Measurements from ENCODE around the gene ZBTB16. TPM values are rescaled to one million over a fixed set of nuclear protein-coding genes. Genes with fewer than 3 reads are reported as not detected.

Gene ZBTB16
- total RNA-seq, 1 experiment from 2014 or later: 0.44 TPM

GRCh38 chr11:114247070-114247789 is 187.7 kb downstream of the ZBTB16 start:
- no TSS peak for BruUV-seq (replicated peaks)
- H3K27me3 ChIP-seq (ENCODE audit: insufficient read depth, low read depth): peaks cover 92% of the 10 kb centered on the region
- H3F3A ChIP-seq (ENCODE audit: insufficient read depth, low read depth): no peaks in the 10 kb centered on the region
- no peaks in the 10 kb centered on the region for H3K4me1 ChIP-seq (replicated peaks; ENCODE audit: insufficient read depth)
- H3K79me2 ChIP-seq (ENCODE audit: low read depth): no peaks in the 10 kb centered on the region
- no peak for DNase-seq
- H3K4me3 ChIP-seq: no peak overlapping the region
- no peaks in the 10 kb centered on the region for H3K36me3 ChIP-seq (ENCODE audit: low read depth)
- H3K9me3 ChIP-seq (ENCODE audit: insufficient read depth, low read depth): no peaks in the 10 kb centered on the region
- intact Hi-C loops (cut with micrococcal nuclease; ENCODE audit: unreplicated experiment): no loop called here
- TF ChIP-seq CTCF (conservative IDR thresholded peaks at IDR 0.05) (no peak), EZH2 (IDR thresholded peaks at IDR 0.05; ENCODE audit: low read depth) (no peak)
- ChIA-PET CTCF (no interaction called here), POLR2A (ENCODE audit: unreplicated experiment) (interaction anchor here (0.5 kb wide), 1 partner anchor 545 kb away, joined by 3 read pairs; no protein-coding TSS in a partner anchor)
- no peaks in the 10 kb centered on the region for H4K20me1 ChIP-seq (ENCODE audit: insufficient read depth)
- no peaks in the 10 kb centered on the region for H3K9me2 ChIP-seq (ENCODE audit: insufficient read depth)
- no peak overlapping the region for H2AFZ ChIP-seq
- H3K4me2 ChIP-seq: no peak overlapping the region
- no peak overlapping the region for H3K27ac ChIP-seq

- peaks cover 90% of the 10 kb centered on the region for H3K27me3 ChIP-seq (ENCODE audit: insufficient read depth, low read depth)
- ChIA-PET POLR2A (ENCODE audit: unreplicated experiment) (no interaction called here), CTCF (no interaction called here)
- H3K36me3 ChIP-seq (ENCODE audit: low read depth): no peaks in the 10 kb centered on the region
- no peaks in the 10 kb centered on the region for H3K4me1 ChIP-seq (replicated peaks; ENCODE audit: insufficient read depth)
- H3K4me2 ChIP-seq: no peak overlapping the region
- DNase-seq: no peak
- H3K27ac ChIP-seq: no peak overlapping the region
- no TSS peak for BruUV-seq (replicated peaks)
- no peaks in the 10 kb centered on the region for H3K79me2 ChIP-seq (ENCODE audit: low read depth)
- H3K9me2 ChIP-seq (ENCODE audit: insufficient read depth): no peaks in the 10 kb centered on the region
- intact Hi-C loops (cut with micrococcal nuclease; ENCODE audit: unreplicated experiment): no loop called here
- H3K9me3 ChIP-seq (ENCODE audit: insufficient read depth, low read depth): no peaks in the 10 kb centered on the region
- H3F3A ChIP-seq (ENCODE audit: insufficient read depth, low read depth): no peaks in the 10 kb centered on the region
- no peak overlapping the region for H3K4me3 ChIP-seq
- no peaks in the 10 kb centered on the region for H4K20me1 ChIP-seq (ENCODE audit: insufficient read depth)
- no peak for TF ChIP-seq EZH2 (IDR thresholded peaks at IDR 0.05; ENCODE audit: low read depth)
- no peak for TF ChIP-seq CTCF (conservative IDR thresholded peaks at IDR 0.05)
- no peak overlapping the region for H2AFZ ChIP-seq
Observed at GRCh38 chr11:114250180-114250579, 190.7 kb downstream of the ZBTB16 start.

- ChIA-PET CTCF (no interaction called here), POLR2A (ENCODE audit: unreplicated experiment) (no interaction called here)
- no peaks in the 10 kb centered on the region for H3K79me2 ChIP-seq (ENCODE audit: low read depth)
- no peaks in the 10 kb centered on the region for H3K36me3 ChIP-seq (ENCODE audit: low read depth)
- H3K27ac ChIP-seq: no peak overlapping the region
- intact Hi-C loops (cut with micrococcal nuclease; ENCODE audit: unreplicated experiment): no loop called here
- no peak overlapping the region for H3K4me2 ChIP-seq
- no peaks in the 10 kb centered on the region for H3K9me2 ChIP-seq (ENCODE audit: insufficient read depth)
- no peaks in the 10 kb centered on the region for H3F3A ChIP-seq (ENCODE audit: insufficient read depth, low read depth)
- no peaks in the 10 kb centered on the region for H3K9me3 ChIP-seq (ENCODE audit: insufficient read depth, low read depth)
- no peak for DNase-seq
- no peaks in the 10 kb centered on the region for H4K20me1 ChIP-seq (ENCODE audit: insufficient read depth)
- BruUV-seq (replicated peaks): no TSS peak
- peaks cover 90% of the 10 kb centered on the region for H3K27me3 ChIP-seq (ENCODE audit: insufficient read depth, low read depth)
- TF ChIP-seq EZH2 (IDR thresholded peaks at IDR 0.05; ENCODE audit: low read depth): no peak
- no peak for TF ChIP-seq CTCF (conservative IDR thresholded peaks at IDR 0.05)
- no peak overlapping the region for H3K4me3 ChIP-seq
- H2AFZ ChIP-seq: no peak overlapping the region
- no peaks in the 10 kb centered on the region for H3K4me1 ChIP-seq (replicated peaks; ENCODE audit: insufficient read depth)
Observed at GRCh38 chr11:114250993-114251814, 191.7 kb downstream of the ZBTB16 start.
